Keratinocyte (primary cell): Measurements from ENCODE around the gene ACSF3. TPM values are rescaled to one million over a fixed set of nuclear protein-coding genes. Genes with fewer than 3 reads are reported as not detected.

Source experiments
- DNase-seq: peaks from one replicate; pipeline ENCODE4 v3.0.0-alpha.2; 2011; ENCODE audit warnings: low read depth, missing footprints, low spot score
- FAIRE-seq: peaks from 2 replicates; lab custom pipeline; 2011; peaks lifted over from hg19 to GRCh38; lab: Jason Lieb, UNC
- H2AFZ ChIP-seq: 2 replicates; pipeline ENCODE4 v1.6.0; 2012; ENCODE audit warnings: low read length, control low read depth, inconsistent platforms; ENCODE audit not compliant: control insufficient read depth
- H3K27ac ChIP-seq: 2 replicates; pipeline ENCODE4 v1.5.1; 2011; ENCODE audit warnings: low read length; ENCODE audit not compliant: control insufficient read depth, insufficient read depth
- H3K27me3 ChIP-seq: 3 replicates; pipeline ENCODE4 v1.6.0; 2011; ENCODE audit warnings: low read length; ENCODE audit not compliant: control insufficient read depth, insufficient read depth; ENCODE audit errors: extremely low read depth
- H3K36me3 ChIP-seq, 2 experiments: 2 replicates in 1 of 2; 3 replicates in 1 of 2; pipeline ENCODE4 v1.5.1; 2011; ENCODE audit warnings: low read length in 2 of 2, mild to moderate bottlenecking in 1 of 2; ENCODE audit not compliant: control insufficient read depth in 2 of 2, insufficient read depth in 2 of 2; ENCODE audit errors: extremely low read depth in 1 of 2
- H3K4me1 ChIP-seq: 3 replicates; pipeline ENCODE4 v1.5.1; 2011; ENCODE audit warnings: low read length; ENCODE audit not compliant: control insufficient read depth, insufficient read depth; ENCODE audit errors: extremely low read depth
- H3K4me2 ChIP-seq: 3 replicates; pipeline ENCODE4 v1.6.0; 2011; ENCODE audit warnings: low read depth, low read length; ENCODE audit not compliant: control insufficient read depth, insufficient read depth; ENCODE audit errors: extremely low read depth
- H3K4me3 ChIP-seq, 3 experiments: fragments of 200-600 bp in 1 of 3; sonication (generic) in 1 of 3; 2 replicates in 2 of 3; 3 replicates in 1 of 3; pipeline ENCODE4 v1.5.1; 2011 to 2016; ENCODE audit warnings: low read length in 3 of 3, mild to moderate bottlenecking in 3 of 3, control low read depth in 2 of 3, inconsistent platforms in 1 of 3, low read depth in 1 of 3, mixed read lengths in 1 of 3, mixed run types in 1 of 3, moderate library complexity in 1 of 3; ENCODE audit not compliant: control insufficient read depth in 2 of 3, insufficient read depth in 2 of 3; ENCODE audit errors: extremely low read depth in 1 of 3
- H3K79me2 ChIP-seq: 2 replicates; pipeline ENCODE4 v1.6.0; 2012; ENCODE audit warnings: low read length; ENCODE audit not compliant: control insufficient read depth, insufficient read depth
- H3K9ac ChIP-seq: 3 replicates; pipeline ENCODE4 v1.6.0; 2011; ENCODE audit warnings: low read length; ENCODE audit not compliant: control insufficient read depth, insufficient read depth; ENCODE audit errors: extremely low read depth
- H3K9me1 ChIP-seq: 3 replicates; pipeline ENCODE4 v1.6.0; 2011; ENCODE audit warnings: low read length; ENCODE audit not compliant: control insufficient read depth, insufficient read depth; ENCODE audit errors: extremely low read depth
- H3K9me3 ChIP-seq: 2 replicates; pipeline ENCODE4 v1.5.1; 2012; ENCODE audit warnings: low read depth, low read length; ENCODE audit not compliant: control insufficient read depth
- H4K20me1 ChIP-seq: 3 replicates; pipeline ENCODE4 v1.6.0; 2011; ENCODE audit warnings: low read length; ENCODE audit not compliant: control insufficient read depth, insufficient read depth; ENCODE audit errors: extremely low read depth
- EZH2 ChIP-seq: IDR thresholded peaks from one replicate; pipeline ENCODE4 v1.6.1; 2012; ENCODE audit warnings: inconsistent platforms, mild to moderate bottlenecking, low read length, moderate library complexity
- dilution Hi-C: fragments of 300-500 bp; cut with MboI; formaldehyde crosslinking; loops from one replicate; pipeline ENCODE4 v1.7.0; 2020; ENCODE audit warnings: low sequenced_read_pairs; ENCODE audit not compliant: extremely low pct_ligation_motif_present
- polyA plus RNA-seq, 5 experiments: library from polyadenylated mRNA; depleted of rRNA in 3 of 5; stranded (reverse) in 3 of 5; stranded (forward) in 1 of 5; unstranded in 1 of 5; fragments of >200 nt; gene quantifications; 1 replicate in 1 of 5; 2 replicates in 3 of 5; 3 replicates in 1 of 5; pipeline versions ENCODE4 v1.2.1 to v1.2.3, GENCODE V29; 2011 to 2012; ENCODE audit warnings: missing spikeins in 2 of 5, low read depth in 1 of 5, low replicate concordance in 1 of 5
- TF ChIP-seq, protein P1 (sequence below), 3 experiments: IDR thresholded peaks in 1 of 3; conservative IDR thresholded peaks in 1 of 3; optimal IDR thresholded peaks in 1 of 3; 2 replicates in 2 of 3; 3 replicates in 1 of 3; pipeline versions ENCODE3 to v1.5.1; 2011; ENCODE audit warnings: low read length in 3 of 3, mild to moderate bottlenecking in 3 of 3, moderate library complexity in 2 of 3, control low read depth in 1 of 3, inconsistent platforms in 1 of 3; ENCODE audit not compliant: insufficient read depth in 2 of 3; ENCODE audit errors: extremely low read depth in 1 of 3

Gene ACSF3
- polyA plus RNA-seq, 1 donor (not counting 4 experiments of a cell fraction or from before 2014, with no cell fraction given) = 13.4 TPM

DNA sequence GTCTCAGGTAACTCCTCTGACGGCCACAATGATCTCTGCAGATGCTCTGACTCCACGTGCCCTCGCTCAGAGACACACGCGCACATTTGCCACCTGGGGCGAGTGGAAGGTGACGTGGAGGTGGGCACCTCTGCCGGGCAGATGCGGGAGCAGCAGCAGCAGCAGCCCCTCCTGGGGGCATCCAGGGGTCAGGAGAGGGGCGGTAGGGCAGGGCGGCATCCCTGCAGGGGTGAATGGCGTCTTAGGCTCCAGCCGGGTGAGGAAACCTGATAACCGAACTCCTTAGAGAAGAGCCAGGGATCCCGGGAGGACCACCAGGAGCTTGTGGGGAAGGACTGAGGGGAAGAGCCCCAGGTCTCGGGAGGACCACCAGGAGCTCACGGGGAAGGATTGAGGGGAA is 43.3 kb downstream of the ACSF3 start:
- FAIRE-seq (no peak), DNase-seq (no peak)
- no peaks in the 10 kb centered on the region for H3K27me3 ChIP-seq
- H3K4me3 ChIP-seq = no peak overlapping the region
- TF ChIP-seq, protein P1, sequence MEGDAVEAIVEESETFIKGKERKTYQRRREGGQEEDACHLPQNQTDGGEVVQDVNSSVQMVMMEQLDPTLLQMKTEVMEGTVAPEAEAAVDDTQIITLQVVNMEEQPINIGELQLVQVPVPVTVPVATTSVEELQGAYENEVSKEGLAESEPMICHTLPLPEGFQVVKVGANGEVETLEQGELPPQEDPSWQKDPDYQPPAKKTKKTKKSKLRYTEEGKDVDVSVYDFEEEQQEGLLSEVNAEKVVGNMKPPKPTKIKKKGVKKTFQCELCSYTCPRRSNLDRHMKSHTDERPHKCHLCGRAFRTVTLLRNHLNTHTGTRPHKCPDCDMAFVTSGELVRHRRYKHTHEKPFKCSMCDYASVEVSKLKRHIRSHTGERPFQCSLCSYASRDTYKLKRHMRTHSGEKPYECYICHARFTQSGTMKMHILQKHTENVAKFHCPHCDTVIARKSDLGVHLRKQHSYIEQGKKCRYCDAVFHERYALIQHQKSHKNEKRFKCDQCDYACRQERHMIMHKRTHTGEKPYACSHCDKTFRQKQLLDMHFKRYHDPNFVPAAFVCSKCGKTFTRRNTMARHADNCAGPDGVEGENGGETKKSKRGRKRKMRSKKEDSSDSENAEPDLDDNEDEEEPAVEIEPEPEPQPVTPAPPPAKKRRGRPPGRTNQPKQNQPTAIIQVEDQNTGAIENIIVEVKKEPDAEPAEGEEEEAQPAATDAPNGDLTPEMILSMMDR (optimal IDR thresholded peaks at IDR 0.05 in 1 of 3, IDR thresholded peaks at IDR 0.05 in 1 of 3, conservative IDR thresholded peaks at IDR 0.05 in 1 of 3; ENCODE audit: extremely low read depth in 1 of 3, insufficient read depth in 2 of 3, low read length in 3 of 3) = no peak
- no peak for TF ChIP-seq EZH2
- no peaks in the 10 kb centered on the region for H4K20me1 ChIP-seq
- H3K36me3 ChIP-seq = peaks cover 3 to 8% of the 10 kb centered on the region in 2 experiments
- no peaks in the 10 kb centered on the region for H3K79me2 ChIP-seq
- H2AFZ ChIP-seq = no peak overlapping the region
- H3K9me1 ChIP-seq = no peaks in the 10 kb centered on the region
- no peak overlapping the region for H3K9ac ChIP-seq
- no peak overlapping the region for H3K4me2 ChIP-seq
- no peaks in the 10 kb centered on the region for H3K9me3 ChIP-seq
- H3K27ac ChIP-seq = no peak overlapping the region
- dilution Hi-C loops = no loop called here
- H3K4me1 ChIP-seq = no peaks in the 10 kb centered on the region

DNA sequence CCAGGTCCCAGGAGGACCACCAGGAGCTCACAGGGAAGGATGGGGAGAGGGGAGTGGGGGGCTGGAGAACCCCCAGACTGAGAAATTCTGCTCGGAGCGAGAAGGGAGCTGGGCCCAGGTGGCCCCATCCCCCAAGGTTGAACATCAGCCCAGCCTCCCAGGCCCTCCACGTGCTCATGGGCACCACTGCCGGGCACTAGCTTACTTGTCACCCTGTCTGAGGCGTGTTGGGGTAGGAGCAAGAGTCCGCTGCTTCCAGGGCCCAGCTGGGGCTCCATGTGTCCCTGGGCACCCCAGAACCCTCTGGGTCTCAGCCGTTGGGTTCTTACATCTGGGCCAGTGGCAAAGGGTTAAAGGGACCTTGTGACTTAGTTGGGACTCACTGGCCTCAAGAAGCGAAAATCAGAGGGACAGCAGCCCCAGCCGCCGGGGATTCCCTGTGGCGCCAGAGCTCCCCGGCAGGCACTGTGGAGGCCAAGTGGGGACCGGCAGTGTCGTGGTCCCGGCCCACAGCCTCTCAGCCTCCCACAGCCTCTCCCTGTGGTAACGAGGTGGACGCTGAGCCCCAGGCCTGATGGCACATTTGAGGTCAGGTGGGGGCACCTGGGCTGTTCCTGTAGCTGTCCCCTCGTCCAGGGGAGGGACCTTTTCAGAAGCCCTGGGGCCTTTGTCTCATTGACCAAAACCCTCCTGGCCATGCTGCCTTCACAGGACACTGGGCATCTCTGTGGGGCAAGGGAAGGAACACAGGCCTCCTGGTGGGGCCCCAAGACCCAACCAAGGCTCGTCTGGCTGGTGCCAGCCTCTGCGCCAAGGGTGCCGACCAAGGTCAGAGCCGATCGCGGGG is 44.2 kb downstream of the ACSF3 start:
- H3K4me1 ChIP-seq = no peaks in the 10 kb centered on the region
- no peak overlapping the region for H2AFZ ChIP-seq
- H3K36me3 ChIP-seq = peaks cover 3 to 7% of the 10 kb centered on the region in 2 experiments
- H3K4me2 ChIP-seq = no peak overlapping the region
- no peak for TF ChIP-seq EZH2
- TF ChIP-seq, protein P1 (optimal IDR thresholded peaks at IDR 0.05 in 1 of 3, IDR thresholded peaks at IDR 0.05 in 1 of 3, conservative IDR thresholded peaks at IDR 0.05 in 1 of 3; ENCODE audit: extremely low read depth in 1 of 3, insufficient read depth in 2 of 3, low read length in 3 of 3) = no peak
- H4K20me1 ChIP-seq = no peaks in the 10 kb centered on the region
- H3K27ac ChIP-seq = no peak overlapping the region
- FAIRE-seq (no peak), DNase-seq (no peak)
- no peaks in the 10 kb centered on the region for H3K9me1 ChIP-seq
- H3K27me3 ChIP-seq = no peaks in the 10 kb centered on the region
- H3K9me3 ChIP-seq = no peaks in the 10 kb centered on the region
- dilution Hi-C loops = no loop called here
- no peaks in the 10 kb centered on the region for H3K79me2 ChIP-seq
- H3K9ac ChIP-seq = no peak overlapping the region
- H3K4me3 ChIP-seq = no peak overlapping the region
